Tibial artery (tissue), 4 donors: ENCODE measurements around the gene SEMA3F.
A peak's percentile ranks its signal among the peaks of the same experiment; 100 is the strongest.

Source experiments
- DNase-seq, 2 donors: peaks; one replicate each; pipeline ENCODE4 v3.0.0-alpha.2; 2019
- H3K27ac ChIP-seq, 2 donors: fragments of 200-600 bp; sonication (generic) in 1 of 2; 1 replicate in 1 of 2; 2 replicates in 1 of 2; pipeline ENCODE4 v1.5.1; 2018 to 2019; ENCODE audit warnings: mild to moderate bottlenecking in 1 of 2
- H3K27me3 ChIP-seq, 2 donors: fragments of 200-600 bp; sonication (generic) in 1 of 2; one replicate each; pipeline versions ENCODE4 v1.5.1 to v1.6.0; 2016 to 2019
- H3K36me3 ChIP-seq, 3 donors: fragments of 200-600 bp; sonication (generic) in 2 of 3; one replicate each; pipeline ENCODE4 v1.5.1; 2016 to 2019; ENCODE audit warnings: mild to moderate bottlenecking in 2 of 3
- H3K4me1 ChIP-seq, 4 donors: fragments of 200-600 bp; sonication (generic) in 2 of 4; 1 replicate in 3 of 4; 2 replicates in 1 of 4; pipeline ENCODE4 v1.5.1; 2016 to 2019
- H3K4me3 ChIP-seq, 2 donors: fragments of 200-600 bp; sonication (generic) in 1 of 2; 1 replicate in 1 of 2; 2 replicates in 1 of 2; pipeline ENCODE4 v1.5.1; 2018 to 2019; ENCODE audit warnings: mild to moderate bottlenecking in 2 of 2
- H3K9me3 ChIP-seq, 3 donors: fragments of 200-600 bp; sonication (generic) in 1 of 3; one replicate each; pipeline ENCODE4 v1.5.1; 2016 to 2019
- CTCF ChIP-seq, 2 experiments: fragments of 200-600 bp in 1 of 2; fragments of 450-650 bp in 1 of 2; IDR thresholded peaks; one replicate each; pipeline ENCODE4 v1.5.1; 2017 to 2019; ENCODE audit warnings: antibody characterized with exemption in 2 of 2, mild to moderate bottlenecking in 1 of 2, moderate library complexity in 1 of 2
- intact Hi-C: fragments of 100-400 bp; cut with DNase I; formaldehyde crosslinking; loops from one replicate; pipeline ENCODE4 v1.15.0; 2023; ENCODE audit warnings: low total_unique reads

The SEMA3F gene

GRCh38 chr3:50202353-50203112 lies 47.4 kb downstream of the SEMA3F start:
- DNase-seq: no peak
- H3K36me3 ChIP-seq: no peaks in the 10 kb centered on the region
- no peak overlapping the region for H3K27ac ChIP-seq
- no peaks in the 10 kb centered on the region for H3K9me3 ChIP-seq
- intact Hi-C loops: no loop called here
- peaks cover 0 to 19% (median 15%) of the 10 kb centered on the region in 4 donors for H3K4me1 ChIP-seq
- no peak overlapping the region for H3K4me3 ChIP-seq
- H3K27me3 ChIP-seq: peaks cover 0 to 74% of the 10 kb centered on the region in 2 donors
- TF ChIP-seq CTCF (IDR thresholded peaks at IDR 0.05): no peak

- Histone ChIP-seq H3K27me3 (peaks cover 0 to 69% of the 10 kb centered on the region in 2 donors), H3K4me3 (no peak overlapping the region), H3K27ac (no peak overlapping the region), H3K9me3 (no peaks in the 10 kb centered on the region), H3K36me3 (no peaks in the 10 kb centered on the region), H3K4me1 (peaks cover 0 to 19% (median 15%) of the 10 kb centered on the region in 4 donors)
- TF ChIP-seq CTCF (IDR thresholded peaks at IDR 0.05): no peak
- no peak for DNase-seq
- intact Hi-C loops: no loop called here
Observed at GRCh38 chr3:50203113-50203808, 48.1 kb downstream of the SEMA3F start.

DNA sequence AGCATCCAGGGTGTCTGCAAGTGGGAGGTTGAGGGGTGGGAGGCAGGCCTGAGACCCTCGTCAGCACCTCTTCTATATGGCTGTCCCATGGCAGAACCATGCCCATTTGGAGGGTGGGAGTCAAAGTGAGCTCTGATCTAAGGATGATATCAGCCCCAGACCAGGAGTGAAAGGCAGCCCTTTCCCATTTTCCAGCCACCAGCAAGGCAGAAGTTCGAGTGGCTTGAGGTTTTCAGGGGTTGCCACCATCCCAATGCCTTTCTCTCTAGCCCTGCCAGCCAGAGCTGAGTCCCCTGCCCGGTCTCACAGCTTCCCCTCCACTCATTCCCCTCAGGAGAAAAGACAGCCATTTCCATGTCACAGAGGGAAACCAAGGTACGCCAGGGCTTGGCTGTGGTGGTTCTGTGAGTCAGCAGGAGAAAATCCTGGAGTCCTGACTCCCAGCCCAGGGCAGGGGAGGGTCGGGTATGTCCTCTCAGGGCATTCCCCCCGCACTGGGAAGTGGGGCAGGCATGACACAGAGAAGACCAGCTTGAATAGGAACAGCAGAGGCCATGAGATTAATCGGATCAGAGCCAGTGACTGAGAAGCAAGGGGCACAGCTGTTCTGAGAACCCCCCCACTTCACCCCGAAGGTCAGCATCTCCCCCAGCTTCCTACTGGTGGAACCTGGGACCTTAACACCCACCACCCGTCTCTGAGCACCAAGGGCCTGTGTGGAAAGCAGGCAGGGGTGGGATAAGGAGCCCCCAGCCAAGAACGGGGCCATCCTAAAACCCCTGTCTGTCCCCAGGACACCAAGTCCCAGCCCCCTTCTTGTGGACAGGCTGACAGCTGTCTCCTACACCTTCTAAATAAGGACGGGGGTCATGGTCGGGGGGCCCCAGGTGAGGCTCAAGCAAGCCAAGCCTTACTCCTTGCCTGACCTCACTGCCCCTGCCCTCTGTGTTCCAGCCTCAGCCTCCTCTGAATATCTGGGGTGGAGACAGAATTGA lies 49.0 kb downstream of the SEMA3F start:
- no peak overlapping the region for H3K4me3 ChIP-seq
- H3K27ac ChIP-seq: no peak overlapping the region
- no peaks in the 10 kb centered on the region for H3K36me3 ChIP-seq
- DNase-seq: no peak
- no peak for TF ChIP-seq CTCF (IDR thresholded peaks at IDR 0.05)
- intact Hi-C loops: no loop called here
- H3K27me3 ChIP-seq: peaks cover 0 to 64% of the 10 kb centered on the region in 2 donors
- no peaks in the 10 kb centered on the region for H3K9me3 ChIP-seq
- H3K4me1 ChIP-seq: peaks cover 0 to 19% (median 15%) of the 10 kb centered on the region in 4 donors

DNA sequence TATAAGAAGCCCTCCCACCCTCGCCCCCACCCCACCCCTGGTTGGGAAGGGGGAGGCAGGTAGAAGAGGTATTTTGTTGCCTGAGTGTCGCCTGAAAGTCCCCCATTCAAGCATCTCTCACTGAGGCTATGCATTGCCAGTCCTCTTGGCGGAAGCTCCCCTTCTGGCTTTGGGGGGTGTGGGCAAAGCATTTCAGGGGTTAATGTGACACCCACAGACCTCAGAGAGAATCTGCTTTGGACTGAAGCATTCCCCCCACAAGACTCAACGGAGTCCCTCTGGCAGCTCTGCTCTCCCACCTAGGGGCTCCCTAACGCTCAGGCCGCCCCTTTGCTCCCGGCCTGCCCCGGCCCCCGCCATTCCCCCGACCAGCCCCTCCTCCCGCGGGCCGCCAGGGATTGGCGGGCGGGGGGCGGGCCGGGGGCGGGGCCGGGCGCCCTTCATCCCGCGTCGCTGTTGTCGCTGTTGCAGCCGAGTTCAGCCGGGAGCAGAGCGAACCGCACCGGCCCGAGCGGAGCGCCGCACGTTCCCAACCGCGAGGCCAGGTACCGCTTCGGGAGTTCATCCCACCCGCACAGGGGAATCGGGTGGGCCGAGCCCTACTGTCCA lies 49.8 kb downstream of the SEMA3F start, which contains the start of gene SLC38A3:
Gene SLC38A3, plus strand, starts transcription at position 468 of the 609 bp plus-strand sequence. CDS start 8,929 bp downstream, outside the sequence.
- intact Hi-C loops: no loop called here
- Histone ChIP-seq H3K4me1 (peaks cover 0 to 19% (median 15%) of the 10 kb centered on the region in 4 donors), H3K4me3 (peak within 1 kb of the TSS; percentile 39 to 56), H3K27me3 (peaks cover 0 to 58% of the 10 kb centered on the region in 2 donors), H3K27ac (peak within 1 kb of the TSS in 1 of 2 donors; percentile 6), H3K36me3 (no peaks in the 10 kb centered on the region), H3K9me3 (no peaks in the 10 kb centered on the region)
- no peak for DNase-seq
- no peak for TF ChIP-seq CTCF (IDR thresholded peaks at IDR 0.05)
